ENCODE data around the gene MORF4L1. TPM values are rescaled to one million over a fixed set of nuclear protein-coding genes. Genes with fewer than 3 reads are reported as not detected.

The MORF4L1 gene
- total RNA-seq, 4 donors from 2014 or later, result 371 to 476 (median 392) TPM

- no peak for TF ChIP-seq POLR2A (IDR thresholded peaks at IDR 0.05; ENCODE audit: low read depth)
- TF ChIP-seq CTCF (IDR thresholded peaks at IDR 0.05), result no peak
- TF ChIP-seq POLR2AphosphoS5 (IDR thresholded peaks at IDR 0.05), result no peak
- TF ChIP-seq EP300 (IDR thresholded peaks at IDR 0.05), result no peak
- Histone ChIP-seq H3K27me3 (no peaks in the 10 kb centered on the region), H3K4me1 (peaks cover 34 to 48% (median 46%) of the 10 kb centered on the region in 4 donors), H3K4me3 (no peak overlapping the region), H3K27ac (replicated peaks in 1 of 4) (no peak overlapping the region), H3K36me3 (peaks cover 9 to 99% (median 64%) of the 10 kb centered on the region in 4 donors), H3K9me3 (no peaks in the 10 kb centered on the region)
- no peak for DNase-seq (ENCODE audit: extremely low spot score)
- intact Hi-C loops (cut with DNase I), result loop anchor here (5.0 kb wide), 2 partner anchors 67 to 272 kb away; no protein-coding TSS in a partner anchor
- 75% methylated on average over 7 of the region's 7 CpGs for WGBS
Observed at GRCh38 chr15:78910271-78910670, 37.6 kb downstream of the MORF4L1 start.

GRCh38 chr15:78912316-78912715, 39.6 kb downstream of the MORF4L1 start:
- Histone ChIP-seq H3K4me3 (no peak overlapping the region), H3K4me1 (peaks cover 23 to 55% (median 51%) of the 10 kb centered on the region in 4 donors), H3K36me3 (peaks cover 8 to 80% (median 50%) of the 10 kb centered on the region in 4 donors), H3K27ac (replicated peaks in 1 of 4) (no peak overlapping the region), H3K9me3 (no peaks in the 10 kb centered on the region), H3K27me3 (no peaks in the 10 kb centered on the region)
- WGBS, result 75% methylated on average over 2 of the region's 2 CpGs
- intact Hi-C loops (cut with DNase I), result loop anchor here (5.0 kb wide), 2 partner anchors 65 to 270 kb away; no protein-coding TSS in a partner anchor
- no peak for DNase-seq (ENCODE audit: extremely low spot score)
- TF ChIP-seq POLR2AphosphoS5 (IDR thresholded peaks at IDR 0.05), result no peak
- TF ChIP-seq POLR2A (IDR thresholded peaks at IDR 0.05; ENCODE audit: low read depth), result no peak
- TF ChIP-seq EP300 (IDR thresholded peaks at IDR 0.05), result no peak
- no peak for TF ChIP-seq CTCF (IDR thresholded peaks at IDR 0.05)

- intact Hi-C loops (cut with DNase I), result loop anchor here (5.0 kb wide), 2 partner anchors 64 to 269 kb away; no protein-coding TSS in a partner anchor
- no peaks in the 10 kb centered on the region for H3K9me3 ChIP-seq
- TF ChIP-seq EP300 (IDR thresholded peaks at IDR 0.05), result no peak
- no peak for TF ChIP-seq POLR2AphosphoS5 (IDR thresholded peaks at IDR 0.05)
Observed at GRCh38 chr15:78913012-78913411, 40.3 kb downstream of the MORF4L1 start.

DNA sequence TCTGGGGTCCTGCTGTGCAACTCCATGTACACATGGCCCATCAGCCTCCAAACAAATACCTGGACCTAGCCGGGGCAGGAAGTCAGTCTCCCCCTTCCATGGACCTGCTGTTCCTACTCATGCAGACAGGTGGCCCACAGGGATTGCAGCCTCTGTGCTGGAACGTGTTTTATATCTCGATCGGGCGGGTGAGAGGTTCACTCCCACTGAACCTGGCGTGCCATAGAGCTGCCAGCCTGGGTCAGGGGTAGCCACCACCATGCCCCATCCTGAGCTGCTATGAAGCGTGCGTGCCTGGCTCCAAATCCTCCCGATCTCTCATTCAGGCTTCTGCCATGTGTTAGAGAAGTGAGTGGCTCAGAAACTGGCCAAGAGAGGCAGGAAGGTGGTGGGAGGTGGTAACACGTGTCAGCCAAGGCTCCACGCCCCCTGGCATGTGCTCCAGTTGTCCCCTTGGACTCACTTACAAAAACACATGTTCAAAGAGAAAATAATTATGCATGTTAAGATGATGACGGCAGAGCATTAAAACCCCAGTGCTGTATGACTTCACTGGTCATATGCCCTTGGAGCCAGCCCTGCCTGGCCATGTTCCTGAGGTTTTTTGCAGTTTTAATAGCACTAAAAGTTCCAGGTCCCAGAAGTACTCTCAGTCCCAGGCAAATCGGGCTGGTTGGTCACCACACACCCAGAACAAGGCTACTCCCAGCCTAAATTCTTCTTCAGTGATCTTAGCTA, 41.5 kb downstream of the MORF4L1 start:
- Histone ChIP-seq H3K9me3 (no peaks in the 10 kb centered on the region), H3K27ac (replicated peaks in 1 of 4) (peak overlapping the region; percentile 58 to 70 (median 60)), H3K36me3 (peaks cover 4 to 79% (median 50%) of the 10 kb centered on the region in 4 donors), H3K27me3 (no peaks in the 10 kb centered on the region), H3K4me3 (no peak overlapping the region), H3K4me1 (peaks cover 23 to 63% (median 60%) of the 10 kb centered on the region in 4 donors)
- TF ChIP-seq POLR2A (IDR thresholded peaks at IDR 0.05; ENCODE audit: low read depth) (no peak), POLR2AphosphoS5 (IDR thresholded peaks at IDR 0.05) (peak; percentile 18 to 32), EP300 (IDR thresholded peaks at IDR 0.05) (no peak), CTCF (IDR thresholded peaks at IDR 0.05) (peak; percentile 35 to 58 (median 39))
- intact Hi-C loops (cut with DNase I), result loop anchor here (5.0 kb wide), 2 partner anchors 63 to 268 kb away; no protein-coding TSS in a partner anchor
- DNase-seq (ENCODE audit: extremely low spot score), result no peak
- 52% methylated on average over 13 of the region's 13 CpGs for WGBS

More at GRCh38 chr15:78913012-78913411, 40.3 kb downstream of the MORF4L1 start:
- WGBS, result 91% methylated on average over 3 of the region's 3 CpGs
- no peak for DNase-seq (ENCODE audit: extremely low spot score)
- H3K27ac ChIP-seq (replicated peaks in 1 of 4), result peak overlapping the region in 1 of 4 donors; percentile 70
- H3K27me3 ChIP-seq, result no peaks in the 10 kb centered on the region
- no peak overlapping the region for H3K4me3 ChIP-seq
- peaks cover under 1 to 79% (median 48%) of the 10 kb centered on the region in 4 donors for H3K36me3 ChIP-seq
- H3K4me1 ChIP-seq, result peaks cover 23 to 62% (median 58%) of the 10 kb centered on the region in 4 donors

DNA sequence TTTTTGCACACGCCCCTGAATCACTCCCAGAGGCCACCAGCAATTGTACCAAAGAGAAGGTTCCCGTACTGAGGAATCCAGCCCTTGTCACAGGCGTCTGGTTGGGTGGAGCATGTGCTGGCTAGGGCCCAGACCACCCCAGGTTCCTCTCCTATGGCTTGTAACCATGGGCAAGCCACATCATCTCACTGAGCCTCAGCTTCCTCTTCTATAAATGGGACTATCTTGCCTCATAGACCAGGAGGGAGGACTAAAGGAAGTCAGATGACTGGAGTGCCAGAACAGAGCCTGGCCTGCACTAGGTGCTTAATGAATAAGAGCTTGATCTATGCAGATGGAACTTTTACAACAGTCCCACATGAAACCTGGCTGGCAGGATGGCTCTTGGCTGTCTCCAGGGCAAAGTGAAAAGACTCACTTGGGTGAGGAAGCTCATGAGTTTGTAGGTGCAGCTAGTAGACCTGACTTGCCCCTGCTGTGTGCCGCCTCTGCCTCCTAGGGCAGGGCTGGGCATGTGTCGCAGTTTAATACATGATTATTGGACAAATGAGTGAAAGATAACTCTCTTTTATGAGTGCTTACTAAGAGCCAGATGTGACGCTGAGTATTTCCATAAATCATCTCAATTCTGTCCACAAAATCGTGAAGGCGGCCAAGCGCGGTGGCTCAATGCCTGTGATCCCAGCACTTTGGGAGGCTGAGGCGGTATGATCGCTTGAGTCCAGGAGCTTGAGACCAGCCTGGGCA, 42.8 kb downstream of the MORF4L1 start:
- TF ChIP-seq CTCF (IDR thresholded peaks at IDR 0.05) (no peak), POLR2AphosphoS5 (IDR thresholded peaks at IDR 0.05) (peak in 1 of 2 donors; percentile 46)
- Histone ChIP-seq H3K4me1 (peaks cover 23 to 57% (median 51%) of the 10 kb centered on the region in 4 donors), H3K9me3 (no peaks in the 10 kb centered on the region), H3K27me3 (no peaks in the 10 kb centered on the region), H3K36me3 (peaks cover 11 to 78% (median 48%) of the 10 kb centered on the region in 4 donors), H3K4me3 (no peak overlapping the region), H3K27ac (replicated peaks in 1 of 4) (peak overlapping the region; percentile 58 to 70 (median 60))
- no peak for DNase-seq (ENCODE audit: extremely low spot score)
- WGBS, result 78% methylated on average over 12 of the region's 12 CpGs
- intact Hi-C loops (cut with DNase I), result no loop called here
